ENCODE measurements around the gene ARHGEF16. TPM values are rescaled to one million over a fixed set of nuclear protein-coding genes. Genes with fewer than 3 reads are reported as not detected.

The ARHGEF16 gene
- total and polyA plus RNA-seq, 11 donors: 0.31 to 1.4 (median 0.51) TPM

DNA sequence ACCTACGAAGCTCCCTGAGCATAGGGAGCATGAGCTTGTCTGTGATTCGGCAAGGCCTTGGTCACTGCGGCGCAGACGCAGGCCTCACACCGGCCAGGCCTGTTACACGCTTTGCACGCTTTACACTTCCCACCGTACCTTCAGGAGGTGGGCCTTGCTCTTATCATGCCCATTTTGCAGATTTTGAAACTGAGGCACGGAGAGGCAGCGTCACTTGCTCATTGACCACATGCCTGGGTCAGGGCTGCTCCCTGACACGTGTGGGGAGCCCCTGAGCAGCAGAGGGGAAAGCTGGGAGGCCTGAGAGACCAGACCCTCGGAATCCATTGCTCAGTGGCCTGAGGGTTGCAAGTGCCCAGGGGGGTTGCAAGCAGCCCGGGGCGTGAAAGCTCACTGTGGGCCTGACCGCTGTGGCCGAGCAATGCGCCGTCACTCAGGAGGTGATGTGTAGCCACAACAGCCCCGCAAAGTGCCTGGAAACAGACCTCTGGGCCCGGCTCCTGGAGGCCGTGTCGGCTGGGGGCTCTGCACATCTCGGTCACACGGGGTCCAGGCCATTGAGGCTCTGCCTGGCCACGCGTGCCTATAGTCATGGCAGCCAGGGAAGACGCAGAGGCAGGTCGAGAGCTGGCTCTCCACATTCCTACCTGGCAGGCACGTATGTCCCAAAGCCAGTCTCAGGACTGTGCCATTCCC lies 6.9 kb downstream of the ARHGEF16 start:
- ATAC-seq (no peak), DNase-seq (peak in 2 of 5 donors; percentile 18 to 51)
- 92 to 94% (median 94%) methylated on average over 21 to 30 of the region's 30 CpGs for WGBS, 4 donors
- Histone ChIP-seq H3K9me3 (no peaks in the 10 kb centered on the region), H3K36me3 (no peaks in the 10 kb centered on the region), H3K4me3 (no peak overlapping the region), H3K27me3 (no peaks in the 10 kb centered on the region), H3K27ac (no peak overlapping the region), H3K4me1 (peaks cover 0 to 24% (median 13%) of the 10 kb centered on the region in 12 donors)
- TF ChIP-seq, protein P1, sequence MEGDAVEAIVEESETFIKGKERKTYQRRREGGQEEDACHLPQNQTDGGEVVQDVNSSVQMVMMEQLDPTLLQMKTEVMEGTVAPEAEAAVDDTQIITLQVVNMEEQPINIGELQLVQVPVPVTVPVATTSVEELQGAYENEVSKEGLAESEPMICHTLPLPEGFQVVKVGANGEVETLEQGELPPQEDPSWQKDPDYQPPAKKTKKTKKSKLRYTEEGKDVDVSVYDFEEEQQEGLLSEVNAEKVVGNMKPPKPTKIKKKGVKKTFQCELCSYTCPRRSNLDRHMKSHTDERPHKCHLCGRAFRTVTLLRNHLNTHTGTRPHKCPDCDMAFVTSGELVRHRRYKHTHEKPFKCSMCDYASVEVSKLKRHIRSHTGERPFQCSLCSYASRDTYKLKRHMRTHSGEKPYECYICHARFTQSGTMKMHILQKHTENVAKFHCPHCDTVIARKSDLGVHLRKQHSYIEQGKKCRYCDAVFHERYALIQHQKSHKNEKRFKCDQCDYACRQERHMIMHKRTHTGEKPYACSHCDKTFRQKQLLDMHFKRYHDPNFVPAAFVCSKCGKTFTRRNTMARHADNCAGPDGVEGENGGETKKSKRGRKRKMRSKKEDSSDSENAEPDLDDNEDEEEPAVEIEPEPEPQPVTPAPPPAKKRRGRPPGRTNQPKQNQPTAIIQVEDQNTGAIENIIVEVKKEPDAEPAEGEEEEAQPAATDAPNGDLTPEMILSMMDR (IDR thresholded peaks at IDR 0.05): no peak
- TF ChIP-seq POLR2A (IDR thresholded peaks at IDR 0.05): no peak
- intact Hi-C loops (cut with DNase I): no loop called here

DNA sequence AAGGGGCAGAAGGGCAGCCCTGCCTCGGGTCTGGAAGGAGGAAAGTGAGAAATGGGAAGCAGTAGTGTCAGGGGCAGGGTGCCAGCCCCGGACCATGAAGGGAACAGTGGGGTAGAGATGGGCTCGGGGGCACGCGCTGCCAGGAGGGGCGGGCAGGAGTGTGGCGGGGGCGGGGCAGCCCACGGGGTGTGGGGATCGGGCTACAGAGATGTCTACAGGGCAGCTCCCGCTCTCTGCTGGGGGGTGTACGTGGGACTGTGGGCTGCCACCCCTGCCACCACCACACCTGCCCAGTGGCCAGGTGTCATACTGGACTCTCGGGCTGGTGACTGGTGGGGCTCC lies 7.4 kb downstream of the ARHGEF16 start:
- no peaks in the 10 kb centered on the region for H3K36me3 ChIP-seq
- H3K27ac ChIP-seq: no peak overlapping the region
- intact Hi-C loops (cut with DNase I): no loop called here
- H3K4me3 ChIP-seq: no peak overlapping the region
- 88 to 91% (median 91%) methylated on average over 12 to 13 of the region's 13 CpGs for WGBS, 4 donors
- H3K4me1 ChIP-seq: peaks cover 0 to 24% (median 13%) of the 10 kb centered on the region in 12 donors
- TF ChIP-seq POLR2A (IDR thresholded peaks at IDR 0.05): no peak
- TF ChIP-seq, protein P1 (IDR thresholded peaks at IDR 0.05): no peak
- no peak for ATAC-seq
- peak in 1 of 5 donors; percentile 17 for DNase-seq
- no peaks in the 10 kb centered on the region for H3K9me3 ChIP-seq
- no peaks in the 10 kb centered on the region for H3K27me3 ChIP-seq

DNA sequence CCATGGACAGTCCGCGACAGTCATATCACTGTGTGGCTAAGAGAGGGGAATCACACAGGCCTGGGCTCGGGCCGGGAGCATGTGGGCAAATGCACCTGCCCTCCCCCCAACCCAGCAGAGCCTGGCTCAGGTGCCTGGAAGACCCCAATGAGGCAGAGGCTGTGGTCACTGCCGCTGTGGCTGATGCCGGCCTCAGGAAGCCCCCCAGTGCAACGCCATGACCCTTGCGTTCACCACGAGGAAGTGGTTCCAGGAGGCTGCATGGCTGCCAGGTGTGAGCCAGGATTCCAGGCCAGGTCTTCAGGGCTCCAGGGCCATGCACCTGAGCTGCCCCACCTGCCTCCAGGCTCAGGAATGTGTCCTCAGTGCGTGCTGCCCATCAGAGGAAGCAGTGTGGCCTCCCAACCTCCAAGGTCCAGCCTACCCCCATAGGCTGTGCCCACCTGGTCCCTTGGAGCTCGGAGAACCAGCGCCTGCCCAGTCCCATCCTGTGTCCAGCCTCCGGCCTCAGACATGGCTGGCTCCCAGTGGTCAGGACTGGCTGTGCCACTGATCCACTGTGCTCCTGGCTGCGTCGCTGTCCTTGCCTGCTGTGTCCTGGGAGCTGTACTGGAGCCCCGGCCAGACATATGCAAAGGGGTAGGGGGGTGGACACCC lies 8.0 kb downstream of the ARHGEF16 start:
- TF ChIP-seq POLR2A (IDR thresholded peaks at IDR 0.05): no peak
- TF ChIP-seq, protein P1 (IDR thresholded peaks at IDR 0.05): no peak
- no peaks in the 10 kb centered on the region for H3K36me3 ChIP-seq
- WGBS, 4 donors: 91 to 96% (median 93%) methylated on average over 14 to 16 of the region's 16 CpGs
- no peaks in the 10 kb centered on the region for H3K27me3 ChIP-seq
- peaks cover 0 to 22% (median 13%) of the 10 kb centered on the region in 12 donors for H3K4me1 ChIP-seq
- DNase-seq (peak in 2 of 5 donors; percentile 14 to 60), ATAC-seq (no peak)
- H3K9me3 ChIP-seq: no peaks in the 10 kb centered on the region
- no peak overlapping the region for H3K27ac ChIP-seq
- intact Hi-C loops (cut with DNase I): no loop called here
- no peak overlapping the region for H3K4me3 ChIP-seq

DNA sequence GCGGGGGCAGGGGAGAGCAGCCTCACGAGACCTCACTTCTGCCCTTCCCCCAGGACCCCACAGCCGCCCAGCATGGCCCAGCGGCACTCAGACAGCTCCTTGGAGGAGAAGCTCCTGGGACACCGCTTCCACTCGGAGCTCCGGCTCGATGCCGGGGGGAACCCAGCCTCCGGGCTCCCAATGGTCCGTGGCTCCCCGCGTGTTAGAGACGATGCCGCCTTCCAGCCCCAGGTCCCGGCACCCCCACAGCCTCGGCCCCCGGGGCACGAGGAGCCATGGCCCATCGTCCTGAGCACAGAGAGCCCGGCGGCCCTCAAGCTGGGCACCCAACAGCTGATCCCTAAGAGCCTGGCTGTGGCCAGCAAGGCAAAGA lies 8.5 kb downstream of the ARHGEF16 start:
- WGBS, 4 donors: 93 to 97% (median 95%) methylated on average over 9 to 22 of the region's 22 CpGs
- Histone ChIP-seq H3K9me3 (no peaks in the 10 kb centered on the region), H3K27ac (no peak overlapping the region), H3K4me3 (no peak overlapping the region), H3K27me3 (no peaks in the 10 kb centered on the region), H3K36me3 (no peaks in the 10 kb centered on the region), H3K4me1 (peaks cover 0 to 17% (median 8%) of the 10 kb centered on the region in 12 donors)
- intact Hi-C loops (cut with DNase I): no loop called here
- DNase-seq (peak in 1 of 5 donors; percentile 17), ATAC-seq (no peak)
- TF ChIP-seq POLR2A (IDR thresholded peaks at IDR 0.05): no peak
- TF ChIP-seq, protein P1 (IDR thresholded peaks at IDR 0.05): no peak

All from heart left ventricle (tissue), 16 donors.